WERI-Rb-1 (cell line): ENCODE measurements around the gene IST1.

Source experiments
- DNase-seq: peaks from one replicate; pipeline ENCODE4 v3.0.0-alpha.2; 2020
- H3K27ac ChIP-seq: fragments of 250-450 bp; sonication (Bioruptor Pico); 2 replicates; pipeline ENCODE4 v1.5.1; 2020; ENCODE audit warnings: mild to moderate bottlenecking, moderate library complexity
- H3K27me3 ChIP-seq: fragments of 250-450 bp; sonication (Bioruptor Pico); 2 replicates; pipeline ENCODE4 v1.5.1; 2021; ENCODE audit warnings: mild to moderate bottlenecking, low read depth, moderate library complexity; ENCODE audit not compliant: insufficient read depth, severe bottlenecking
- H3K36me3 ChIP-seq: fragments of 250-450 bp; sonication (Bioruptor Pico); 2 replicates; pipeline ENCODE4 v1.5.1; 2020; ENCODE audit warnings: mild to moderate bottlenecking, moderate library complexity
- H3K4me3 ChIP-seq: 2 replicates; pipeline ENCODE4 v1.5.1; 2011; ENCODE audit warnings: low read depth, mild to moderate bottlenecking, control low read depth, low read length
- H3K9me3 ChIP-seq: fragments of 250-450 bp; sonication (Bioruptor Pico); 2 replicates; pipeline ENCODE4 v1.5.1; 2021; ENCODE audit warnings: mild to moderate bottlenecking, moderate library complexity; ENCODE audit not compliant: severe bottlenecking
- CTCF ChIP-seq: IDR thresholded peaks from 2 replicates; pipeline ENCODE4 v1.5.1; 2011; ENCODE audit warnings: low read depth, mild to moderate bottlenecking, control low read depth, inconsistent platforms, low read length

Gene IST1

DNA sequence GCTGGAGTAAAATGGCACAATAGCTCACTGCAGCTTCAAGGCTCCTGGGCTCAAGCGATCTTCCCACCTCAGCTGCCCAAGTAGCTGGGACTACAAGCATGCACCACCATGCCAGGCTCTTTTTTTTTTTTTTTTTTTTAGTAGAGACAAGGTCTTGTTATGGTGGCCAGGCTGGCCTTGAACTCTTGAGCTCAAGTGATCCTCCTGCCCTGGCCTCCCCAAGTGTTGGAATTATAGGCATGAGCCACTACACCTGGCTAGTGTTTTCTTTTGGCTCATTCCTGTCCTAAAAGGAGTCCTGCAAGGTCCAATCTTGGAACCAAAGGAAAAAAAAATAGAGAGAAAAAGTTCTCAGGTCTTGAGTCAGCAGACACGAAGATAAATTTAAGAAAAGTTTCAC, 74.0 kb downstream of the IST1 start:
- no peak for DNase-seq
- TF ChIP-seq CTCF = no peak
- Histone ChIP-seq H3K9me3 (no peaks in the 10 kb centered on the region), H3K36me3 (no peaks in the 10 kb centered on the region), H3K27me3 (no peaks in the 10 kb centered on the region), H3K27ac (no peak overlapping the region), H3K4me3 (no peak overlapping the region)

DNA sequence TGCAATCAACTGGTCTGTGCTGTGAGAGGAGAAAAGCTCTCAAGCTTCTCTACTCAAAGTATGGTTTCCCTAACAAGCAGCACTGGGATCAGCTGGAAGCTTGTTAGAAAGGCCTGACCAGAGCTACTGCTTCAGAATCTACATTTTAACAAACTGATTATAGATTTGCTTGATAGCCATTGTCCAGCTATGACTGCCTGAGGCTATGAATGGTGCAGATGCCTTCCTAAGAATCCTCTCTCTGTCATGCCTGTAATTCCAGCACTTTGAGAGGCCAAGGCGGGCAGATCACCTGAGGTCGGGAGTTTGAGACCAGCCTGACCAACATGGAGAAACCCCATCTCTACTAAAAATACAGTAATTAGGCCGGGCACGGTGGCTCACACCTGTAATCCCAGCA, 76.2 kb downstream of the IST1 start:
- no peaks in the 10 kb centered on the region for H3K27me3 ChIP-seq
- no peaks in the 10 kb centered on the region for H3K36me3 ChIP-seq
- DNase-seq = no peak
- no peak for TF ChIP-seq CTCF
- no peak overlapping the region for H3K27ac ChIP-seq
- H3K4me3 ChIP-seq = no peak overlapping the region
- no peaks in the 10 kb centered on the region for H3K9me3 ChIP-seq

DNA sequence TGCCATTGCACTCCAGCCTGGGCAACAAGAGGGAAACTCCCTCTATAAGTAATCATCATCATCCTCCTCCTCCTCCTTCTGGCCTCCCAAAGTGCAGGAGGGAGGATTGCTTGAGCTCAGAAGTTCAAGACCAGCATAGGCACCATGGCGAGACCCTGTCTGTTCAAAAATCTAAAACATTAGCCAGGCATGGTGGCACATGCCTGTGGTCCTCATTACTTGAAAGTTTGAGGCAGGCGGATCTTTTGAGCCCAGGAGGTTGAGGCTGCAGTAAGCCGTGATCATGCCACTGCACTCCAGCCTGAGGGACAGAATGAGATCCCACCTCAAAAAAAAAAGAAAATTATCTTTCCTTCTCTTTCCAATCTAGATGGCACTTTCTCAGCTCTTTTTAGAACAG, 77.0 kb downstream of the IST1 start:
- no peak overlapping the region for H3K27ac ChIP-seq
- H3K9me3 ChIP-seq = no peaks in the 10 kb centered on the region
- TF ChIP-seq CTCF = no peak
- no peak overlapping the region for H3K4me3 ChIP-seq
- no peak for DNase-seq
- no peaks in the 10 kb centered on the region for H3K27me3 ChIP-seq
- no peaks in the 10 kb centered on the region for H3K36me3 ChIP-seq

DNA sequence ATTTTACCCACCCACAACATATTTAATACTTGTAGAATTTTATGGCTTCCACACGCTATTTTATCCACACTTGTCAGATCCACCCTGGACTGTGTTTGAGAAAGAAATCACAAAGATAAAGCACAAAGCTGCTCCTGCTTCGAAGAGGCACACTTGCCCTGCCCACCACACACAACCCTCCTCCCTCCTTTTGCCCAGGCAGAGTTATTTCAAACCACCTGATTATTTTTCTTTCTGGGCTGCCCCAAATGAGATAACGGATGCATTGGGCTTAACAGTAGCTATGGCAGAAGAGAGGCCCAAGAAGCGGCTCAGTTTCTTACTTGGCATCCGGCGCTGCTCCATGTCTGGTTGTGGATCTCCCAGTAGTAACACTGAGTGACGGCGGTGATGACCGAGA, 77.7 kb downstream of the IST1 start:
- no peaks in the 10 kb centered on the region for H3K36me3 ChIP-seq
- H3K9me3 ChIP-seq = no peaks in the 10 kb centered on the region
- H3K27me3 ChIP-seq = no peaks in the 10 kb centered on the region
- no peak overlapping the region for H3K27ac ChIP-seq
- no peak for TF ChIP-seq CTCF
- no peak for DNase-seq
- no peak overlapping the region for H3K4me3 ChIP-seq

DNA sequence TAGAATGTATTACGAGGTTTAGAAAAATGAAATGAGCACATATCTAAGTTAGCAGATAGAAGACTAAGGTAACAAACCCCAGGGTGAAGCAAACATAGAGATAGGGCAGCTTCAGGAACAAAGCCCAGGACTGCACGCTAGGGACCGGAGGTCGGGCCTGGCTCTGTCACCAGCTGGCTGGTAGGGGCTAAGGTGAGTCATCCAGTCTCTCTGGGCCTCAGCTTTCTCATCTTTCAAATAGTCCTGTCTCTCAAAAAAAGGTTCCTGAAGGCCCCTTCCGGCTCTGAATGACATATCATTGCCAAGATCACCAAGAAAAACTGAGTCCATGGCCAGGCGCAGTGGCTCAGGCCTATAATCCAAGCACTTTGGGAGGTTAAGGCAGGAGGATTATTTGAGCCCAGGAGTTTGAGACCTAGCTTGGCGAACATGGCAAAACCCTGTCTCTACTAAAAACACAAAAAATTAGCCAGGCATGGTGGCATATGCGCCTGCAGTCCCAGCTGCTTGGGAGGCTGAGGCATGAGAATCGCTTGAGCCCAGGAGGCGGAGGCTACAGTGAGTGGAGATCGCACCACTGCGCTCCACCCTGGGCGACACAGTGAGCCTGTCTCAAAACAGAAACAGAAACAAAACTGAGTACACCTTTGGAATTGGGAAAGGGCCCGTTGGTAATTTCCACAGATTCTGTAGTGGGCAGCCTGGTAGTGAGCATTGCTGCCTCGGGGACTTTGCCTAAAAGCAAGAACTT, 78.9 kb downstream of the IST1 start:
- Histone ChIP-seq H3K27me3 (no peaks in the 10 kb centered on the region), H3K27ac (no peak overlapping the region), H3K9me3 (no peaks in the 10 kb centered on the region), H3K36me3 (no peaks in the 10 kb centered on the region), H3K4me3 (no peak overlapping the region)
- DNase-seq = no peak
- no peak for TF ChIP-seq CTCF
